Measurements from ENCODE around the gene STPG4. TPM values are rescaled to one million over a fixed set of nuclear protein-coding genes. Genes with fewer than 3 reads are reported as not detected.

The STPG4 gene
- total RNA-seq, 4 donors from 2014 or later, result 0.46 to 1.2 (median 0.63) TPM; not detected in 1

- DNase-seq (ENCODE audit: low spot score), result no peak
- no peak for TF ChIP-seq CTCF (IDR thresholded peaks at IDR 0.05)
- ATAC-seq (ENCODE audit: low FRiP score), result no peak
Observed at GRCh38 chr2:47088371-47089082, 66.6 kb downstream of the STPG4 start.

- ATAC-seq (ENCODE audit: low FRiP score) (no peak), DNase-seq (ENCODE audit: low spot score) (peak; percentile 9)
- no peak for TF ChIP-seq CTCF (IDR thresholded peaks at IDR 0.05)
Observed at GRCh38 chr2:47087051-47087450, 68.1 kb downstream of the STPG4 start.

- DNase-seq (ENCODE audit: low spot score) (peak; percentile 21), ATAC-seq (ENCODE audit: low FRiP score) (no peak)
- no peak for TF ChIP-seq CTCF (IDR thresholded peaks at IDR 0.05)
Observed at GRCh38 chr2:47086571-47086970, 68.5 kb downstream of the STPG4 start.

GRCh38 chr2:47086054-47086471 lies 69.0 kb downstream of the STPG4 start:
- TF ChIP-seq CTCF (IDR thresholded peaks at IDR 0.05), result no peak
- no peak for ATAC-seq (ENCODE audit: low FRiP score)
- DNase-seq (ENCODE audit: low spot score), result peak; percentile 21

GRCh38 chr2:47083886-47084687 lies 71.0 kb downstream of the STPG4 start:
- DNase-seq (ENCODE audit: low spot score) (no peak), ATAC-seq (ENCODE audit: low FRiP score) (no peak)
- TF ChIP-seq CTCF (IDR thresholded peaks at IDR 0.05), result no peak

- TF ChIP-seq CTCF (IDR thresholded peaks at IDR 0.05), result no peak
- no peak for ATAC-seq (ENCODE audit: low FRiP score)
- no peak for DNase-seq (ENCODE audit: low spot score)
Observed at GRCh38 chr2:47083485-47083884, 71.6 kb downstream of the STPG4 start.

Measured in omental fat pad (tissue), 4 donors.